DMS114 treated with DMSO at 0.1 percent for 48 hours (cell line): ENCODE measurements around the gene GPC6.

Experiments
- DNase-seq: peaks from one replicate; lab custom pipeline; 2025; ENCODE audit not compliant: unreplicated experiment; lab: John Stamatoyannopoulos, UW

The GPC6 gene

GRCh38 chr13:94079876-94080275 lies 853.3 kb downstream of the GPC6 start:
- DNase-seq = no peak

- DNase-seq = no peak
Measured at GRCh38 chr13:94080527-94080926, 853.9 kb downstream of the GPC6 start.

GRCh38 chr13:94087100-94087499 lies 860.5 kb downstream of the GPC6 start:
- DNase-seq = no peak

GRCh38 chr13:94088742-94089141 lies 862.1 kb downstream of the GPC6 start:
- no peak for DNase-seq

GRCh38 chr13:94090773-94091480 lies 864.3 kb downstream of the GPC6 start:
- DNase-seq = no peak

- no peak for DNase-seq
Measured at GRCh38 chr13:94093652-94094315, 867.2 kb downstream of the GPC6 start.

GRCh38 chr13:94109715-94110374 lies 883.2 kb downstream of the GPC6 start:
- no peak for DNase-seq

- no peak for DNase-seq
Measured at GRCh38 chr13:94112227-94112626, 885.6 kb downstream of the GPC6 start.

GRCh38 chr13:94112731-94113130 lies 886.1 kb downstream of the GPC6 start:
- no peak for DNase-seq

- no peak for DNase-seq
Measured at GRCh38 chr13:94113245-94113644, 886.6 kb downstream of the GPC6 start.

GRCh38 chr13:94114166-94114565 lies 887.6 kb downstream of the GPC6 start:
- no peak for DNase-seq

- DNase-seq = no peak
Measured at GRCh38 chr13:94115054-94115453, 888.4 kb downstream of the GPC6 start.

GRCh38 chr13:94119360-94119936 lies 892.8 kb downstream of the GPC6 start:
- DNase-seq = no peak

GRCh38 chr13:94120878-94121277 lies 894.3 kb downstream of the GPC6 start:
- no peak for DNase-seq

GRCh38 chr13:94121686-94122085 lies 895.1 kb downstream of the GPC6 start:
- DNase-seq = no peak

- no peak for DNase-seq
Measured at GRCh38 chr13:94122300-94122915, 895.8 kb downstream of the GPC6 start.

GRCh38 chr13:94123557-94123956 lies 897.0 kb downstream of the GPC6 start:
- DNase-seq = no peak

GRCh38 chr13:94128430-94128829 lies 901.8 kb downstream of the GPC6 start:
- no peak for DNase-seq

GRCh38 chr13:94129490-94129894 lies 902.9 kb downstream of the GPC6 start:
- no peak for DNase-seq

- no peak for DNase-seq
Measured at GRCh38 chr13:94138831-94139230, 912.2 kb downstream of the GPC6 start.

- no peak for DNase-seq
Measured at GRCh38 chr13:94139393-94139995, 912.9 kb downstream of the GPC6 start.
